GM18517 (cell line): ENCODE data around the gene MPL.
"Not testable (repeated sequence)": the region's sequence is repeated elsewhere in the genome, so short reads cannot be mapped to it uniquely, and the experiment has no call there.

Experiments used
- ATAC-seq: cut with Tn5 transposase; IDR thresholded peaks from one replicate; pipeline ENCODE4 v1.9.1; 2021; ENCODE audit warnings: mild to moderate bottlenecking, moderate library complexity; ENCODE audit not compliant: unreplicated experiment

Gene MPL

GRCh38 chr1:43369779-43370178 is 32.2 kb downstream of the MPL start:
- not testable (repeated sequence) for ATAC-seq

- no peak for ATAC-seq
These were observed 32.9 kb downstream of the MPL start for GRCh38 chr1:43370564-43370963.

- ATAC-seq: no peak
These were observed 34.6 kb downstream of the MPL start for GRCh38 chr1:43372172-43372571.

- no peak for ATAC-seq
These were observed 35.7 kb downstream of the MPL start for GRCh38 chr1:43373066-43373940.

GRCh38 chr1:43376723-43377235 is 39.2 kb downstream of the MPL start:
- no peak for ATAC-seq

GRCh38 chr1:43377831-43378230 is 40.2 kb downstream of the MPL start:
- no peak for ATAC-seq

GRCh38 chr1:43379476-43379875 is 41.9 kb downstream of the MPL start:
- ATAC-seq: no peak

GRCh38 chr1:43381612-43382011 is 44.0 kb downstream of the MPL start:
- no peak for ATAC-seq

- no peak for ATAC-seq
These were observed 44.6 kb downstream of the MPL start for GRCh38 chr1:43382027-43382779.

GRCh38 chr1:43383449-43383848 is 45.8 kb downstream of the MPL start:
- ATAC-seq: no peak

- ATAC-seq: no peak
These were observed 49.1 kb downstream of the MPL start for GRCh38 chr1:43386676-43387075.

- no peak for ATAC-seq
These were observed 50.5 kb downstream of the MPL start for GRCh38 chr1:43387976-43388599.

- no peak for ATAC-seq
These were observed 51.0 kb downstream of the MPL start for GRCh38 chr1:43388613-43389012.

- ATAC-seq: peak; percentile 89
These were observed 52.0 kb downstream of the MPL start, which contains the start of the genes MED8 and SZT2 for GRCh38 chr1:43389326-43390313. MED8 (minus strand) TSS chr1:43389800; CDS start chr1:43389764, 36 bp downstream. SZT2 (plus strand) TSS chr1:43389899; CDS start chr1:43389969, 70 bp downstream.

GRCh38 chr1:43392702-43393101 is 55.1 kb downstream of the MPL start:
- ATAC-seq: no peak

- ATAC-seq: no peak
These were observed 57.9 kb downstream of the MPL start for GRCh38 chr1:43395523-43395922.

- no peak for ATAC-seq
These were observed 58.4 kb downstream of the MPL start for GRCh38 chr1:43396059-43396458.

GRCh38 chr1:43398227-43398626 is 60.6 kb downstream of the MPL start:
- ATAC-seq: no peak

GRCh38 chr1:43400441-43400840 is 62.8 kb downstream of the MPL start:
- not testable (repeated sequence) for ATAC-seq
